Stimulated activated CD4-positive, alpha-beta T cell treated with anti-CD3 and anti-CD28 coated beads, Interleukin-2, amount 100 ng/mL, for 24 hours (primary cell): Measurements from ENCODE around the gene PI4KA.
"Not testable (repeated sequence)": the region's sequence is repeated elsewhere in the genome, so short reads cannot be mapped to it uniquely, and the experiment has no call there.

Experiments used
- DNase-seq, 2 donors: peaks; one replicate each; pipeline ENCODE4 v3.0.0-alpha.2; 2020

The PI4KA gene

GRCh38 chr22:20678792-20679435 is 179.7 kb downstream of the PI4KA start:
- not testable (repeated sequence) for DNase-seq

- DNase-seq: no peak
These were observed 180.8 kb downstream of the PI4KA start for GRCh38 chr22:20677684-20678242.

DNA sequence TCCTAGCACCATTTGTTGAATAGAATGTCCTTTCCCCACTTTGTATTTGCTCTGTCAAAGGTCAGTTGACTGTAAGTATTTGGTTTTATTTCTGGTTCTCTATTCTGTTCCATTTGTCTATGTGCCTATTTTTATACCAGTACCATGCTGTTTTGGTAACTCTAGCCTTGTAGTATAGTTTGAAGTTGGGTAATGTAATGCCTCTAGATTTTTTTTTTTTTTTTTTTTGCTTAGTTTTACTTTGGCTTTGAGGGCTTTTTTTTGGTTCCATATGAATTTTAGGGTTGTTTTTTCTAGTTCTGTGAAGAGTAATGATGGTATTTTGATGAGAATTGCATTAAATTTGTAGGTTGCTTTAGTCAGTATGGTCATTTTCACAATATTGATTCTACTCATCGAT is 183.0 kb downstream of the PI4KA start:
- not testable (repeated sequence) for DNase-seq

- DNase-seq: no peak
These were observed 183.6 kb downstream of the PI4KA start for GRCh38 chr22:20674998-20675397.

DNA sequence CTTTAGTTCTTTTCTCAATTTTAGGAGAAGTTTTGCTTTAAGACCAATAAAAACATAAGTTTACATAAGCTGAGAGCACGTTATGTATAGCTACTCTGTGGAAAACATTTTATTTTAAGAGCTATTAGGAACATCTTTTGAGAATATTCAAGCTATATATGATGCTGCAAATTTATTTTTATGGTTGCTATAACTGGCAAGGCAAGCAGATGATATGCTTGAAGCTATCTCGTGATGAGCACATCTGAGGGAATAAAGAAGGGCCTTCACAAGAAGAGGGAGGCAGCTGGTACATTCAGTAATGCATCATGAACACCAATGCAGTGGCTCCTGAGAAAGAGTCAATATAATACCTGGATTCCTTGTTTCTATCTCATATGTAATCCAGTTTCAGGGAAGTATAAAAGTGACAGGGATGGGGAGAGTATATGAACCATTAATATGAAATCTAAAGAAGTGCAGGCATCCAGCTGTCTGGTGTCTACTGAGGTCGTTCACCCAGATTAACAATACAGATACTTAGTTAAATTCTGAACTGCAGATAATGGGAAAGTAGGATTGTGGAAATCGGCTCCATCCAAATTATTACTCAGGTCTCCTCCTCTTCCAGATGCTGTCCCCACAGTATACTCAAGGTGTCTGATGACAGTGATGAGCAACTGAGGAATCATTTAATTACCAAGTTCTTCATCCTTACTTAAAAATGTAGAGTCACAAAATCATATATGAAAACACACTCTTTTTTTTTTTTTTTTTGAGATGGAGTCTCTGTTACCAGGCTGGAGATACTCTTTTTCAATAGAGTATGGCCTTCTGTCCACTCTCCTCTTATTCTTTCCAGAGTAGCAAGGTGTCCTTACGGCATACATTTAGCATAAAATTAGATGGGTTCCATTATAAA is 185.1 kb downstream of the PI4KA start:
- no peak for DNase-seq

DNA sequence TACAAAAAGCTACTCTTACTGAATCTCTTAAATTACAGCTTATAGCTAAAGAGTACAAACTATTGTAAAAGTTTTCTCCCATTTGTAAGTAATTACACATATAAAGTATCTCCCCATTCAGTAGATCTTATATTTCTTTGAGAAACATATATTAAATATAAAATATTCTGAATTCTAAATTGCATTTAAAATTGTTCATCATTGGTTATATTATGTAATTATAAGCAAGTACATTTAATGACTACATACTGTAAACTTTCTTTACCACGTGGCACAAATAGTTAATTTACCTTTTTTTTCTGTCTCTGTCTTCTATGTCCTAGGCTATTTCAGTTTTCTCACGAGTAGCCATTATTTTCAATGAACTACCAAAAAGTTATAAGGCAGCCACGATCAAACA is 185.9 kb downstream of the PI4KA start:
- DNase-seq: no peak

GRCh38 chr22:20672082-20672424 is 186.6 kb downstream of the PI4KA start:
- no peak for DNase-seq

DNA sequence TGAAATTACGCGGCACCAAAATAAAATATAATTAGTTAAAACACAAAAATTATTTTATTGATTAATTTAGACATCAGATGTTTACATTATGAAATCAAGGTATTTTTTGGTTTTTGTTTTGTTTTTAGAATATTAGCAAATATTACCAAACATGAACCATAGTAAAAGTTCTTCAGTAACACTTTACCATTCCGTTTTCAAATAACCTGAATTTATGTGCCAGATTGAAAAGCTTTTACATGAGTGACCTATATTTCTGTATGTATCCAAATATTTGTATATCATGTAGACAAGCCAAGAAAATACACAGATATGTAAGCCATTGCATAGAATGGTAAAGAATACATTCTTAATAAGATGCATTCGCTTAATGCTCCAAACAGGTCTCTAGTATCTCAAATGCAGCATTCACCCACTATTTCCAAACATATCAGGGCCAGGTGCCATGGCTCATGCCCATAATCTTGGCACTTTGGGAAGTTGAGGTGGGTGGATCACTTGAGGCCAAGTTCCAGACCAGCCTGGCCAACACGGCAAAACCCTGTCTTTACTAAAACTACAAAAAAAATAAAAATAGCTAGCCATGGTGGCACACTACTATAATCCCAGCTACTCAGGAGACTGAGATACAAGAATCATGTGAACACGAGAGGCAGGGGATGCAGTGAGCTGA is 187.1 kb downstream of the PI4KA start:
- DNase-seq: no peak

DNA sequence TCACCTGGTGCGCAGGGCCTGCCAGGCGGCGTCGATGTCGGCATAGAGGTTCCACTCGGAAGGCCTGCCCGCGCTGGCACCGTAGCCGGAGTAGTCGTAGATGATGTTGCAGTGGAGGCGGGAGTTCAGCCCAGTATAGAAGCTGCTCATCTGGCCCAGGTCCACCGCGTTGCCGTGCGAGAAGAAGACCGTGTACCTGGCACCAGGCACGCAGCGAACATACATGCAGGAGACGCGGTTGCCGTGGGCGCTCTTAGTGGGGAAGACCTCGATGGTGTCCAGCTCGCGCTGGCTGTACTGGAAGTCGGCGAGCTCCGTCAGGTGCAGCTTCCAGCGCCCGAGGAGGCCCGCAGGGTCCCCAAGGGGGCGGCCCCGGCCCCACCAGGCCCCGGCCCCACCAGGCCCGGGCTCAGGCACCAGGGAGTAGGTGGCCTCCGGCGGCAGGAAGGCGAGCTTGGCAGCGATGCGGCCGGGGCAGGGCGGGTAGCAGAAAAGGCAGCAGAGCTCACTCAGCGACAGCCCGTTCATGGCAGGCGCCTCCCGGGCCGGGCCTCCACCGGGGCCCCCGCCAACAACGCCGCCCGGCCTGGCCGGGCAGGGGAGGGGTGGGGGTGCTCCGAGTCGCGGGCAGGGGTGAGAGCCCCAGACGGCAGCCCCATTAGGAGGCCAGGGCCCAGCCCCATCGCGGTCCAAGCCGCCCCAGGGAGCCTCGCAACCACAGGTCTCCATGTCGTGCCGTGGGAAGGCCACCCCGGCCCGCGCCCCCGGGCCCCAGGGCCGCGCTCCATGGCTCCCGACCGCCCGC is 188.0 kb downstream of the PI4KA start:
- DNase-seq: not testable (repeated sequence)

DNA sequence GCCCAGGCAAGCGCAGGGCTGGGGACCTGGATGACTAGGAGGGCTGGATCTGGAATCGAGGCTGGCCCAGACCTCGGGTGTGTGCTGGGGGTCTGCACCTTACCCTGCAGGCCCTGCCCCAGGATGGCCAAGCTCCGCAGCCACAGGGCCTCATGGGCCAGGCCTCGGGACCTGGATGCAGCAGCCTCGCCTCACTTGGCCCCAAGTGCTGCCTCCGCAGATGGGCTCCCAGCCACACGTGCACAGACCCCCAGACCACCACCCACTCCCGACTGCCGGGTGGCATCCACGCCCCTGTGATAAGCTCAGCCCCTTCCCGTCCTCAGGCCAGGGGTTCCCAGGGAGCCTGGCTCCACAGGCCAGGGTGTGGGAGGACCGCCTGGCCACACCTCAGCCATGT is 188.7 kb downstream of the PI4KA start:
- DNase-seq: not testable (repeated sequence)

DNA sequence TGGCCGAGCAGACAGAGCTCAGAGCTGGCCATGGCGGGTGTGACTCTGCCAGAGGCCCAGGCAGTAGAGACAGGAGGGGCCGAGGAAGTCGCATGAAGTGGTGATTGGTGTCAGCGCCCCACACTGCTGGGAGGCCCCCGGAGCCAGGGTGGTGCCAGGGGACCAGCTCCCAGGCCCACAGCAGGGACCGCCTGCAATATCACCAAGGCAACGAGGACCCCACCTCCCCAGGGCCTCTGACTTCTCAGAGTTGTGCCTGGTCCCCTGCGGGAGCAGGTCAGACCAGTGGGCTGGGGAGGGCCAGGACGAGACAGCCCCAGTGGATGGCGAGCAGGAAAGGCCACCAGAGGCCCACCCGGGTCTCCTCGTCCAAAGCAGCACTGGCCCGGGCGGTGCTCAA is 189.1 kb downstream of the PI4KA start:
- not testable (repeated sequence) for DNase-seq

DNA sequence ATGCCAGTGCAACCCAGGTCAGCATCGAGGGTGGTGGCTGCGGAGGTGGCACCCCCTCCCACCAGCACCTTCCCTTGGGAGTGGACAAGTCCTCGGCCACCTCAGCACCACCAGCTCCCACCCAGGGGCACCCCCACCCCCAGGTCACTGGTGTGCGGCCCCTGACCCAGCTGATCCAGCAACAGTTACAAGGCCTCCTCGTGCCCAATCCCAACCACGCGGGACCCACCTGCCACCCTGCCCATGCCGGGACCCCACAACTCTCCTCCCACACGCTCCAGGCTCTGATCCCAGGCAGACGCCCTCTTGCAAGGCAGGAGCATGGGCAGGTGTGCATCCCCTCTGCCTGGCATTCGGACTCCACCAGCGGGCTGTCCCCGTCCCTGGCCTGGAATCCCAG is 189.8 kb downstream of the PI4KA start:
- not testable (repeated sequence) for DNase-seq

DNA sequence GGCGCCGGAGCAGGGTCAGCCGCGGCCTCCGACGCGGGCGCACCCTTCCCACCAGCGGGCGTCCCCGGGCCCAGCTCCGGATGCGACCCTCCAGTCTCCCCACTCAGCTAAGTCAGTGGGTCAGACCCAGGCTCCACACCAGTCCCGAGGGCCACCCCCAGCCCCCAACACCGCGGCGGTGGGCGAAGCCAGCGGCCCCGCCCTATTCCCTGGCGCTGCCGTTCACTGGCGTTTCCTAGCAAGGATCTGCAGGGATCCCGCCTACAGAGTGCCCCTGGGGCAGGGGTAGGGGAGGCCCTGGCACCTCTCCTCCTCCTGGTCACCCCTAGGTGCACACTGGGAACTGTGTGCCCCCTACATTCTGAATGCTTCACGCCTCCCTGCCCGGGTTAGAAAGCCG is 190.4 kb downstream of the PI4KA start:
- not testable (repeated sequence) for DNase-seq

- DNase-seq: not testable (repeated sequence)
These were observed 191.1 kb downstream of the PI4KA start for GRCh38 chr22:20667548-20667947.

GRCh38 chr22:20666560-20666959 is 192.1 kb downstream of the PI4KA start:
- DNase-seq: no peak

DNA sequence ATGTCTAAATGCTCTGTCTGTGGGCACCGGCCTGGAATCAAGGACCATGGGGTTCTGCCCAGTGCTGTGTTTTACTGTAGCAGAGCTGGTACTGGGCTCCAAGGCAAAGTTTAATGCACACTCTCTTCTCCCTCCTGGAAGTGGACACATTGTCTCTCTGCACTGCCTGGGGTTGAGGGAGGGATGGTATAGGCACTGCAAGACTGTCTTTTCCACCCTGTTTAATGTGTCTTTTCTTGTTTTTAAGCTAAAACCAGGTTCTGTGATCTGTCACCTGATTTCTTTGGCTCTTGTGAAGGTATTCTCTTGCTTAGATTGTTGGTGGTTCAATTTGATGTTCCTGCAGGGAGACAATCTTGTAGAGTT is 194.0 kb downstream of the PI4KA start:
- no peak for DNase-seq

GRCh38 chr22:20663941-20664593 is 194.5 kb downstream of the PI4KA start:
- DNase-seq: no peak

GRCh38 chr22:20663137-20663828 is 195.3 kb downstream of the PI4KA start:
- no peak for DNase-seq

GRCh38 chr22:20662524-20663036 is 196.0 kb downstream of the PI4KA start:
- not testable (repeated sequence) for DNase-seq

DNA sequence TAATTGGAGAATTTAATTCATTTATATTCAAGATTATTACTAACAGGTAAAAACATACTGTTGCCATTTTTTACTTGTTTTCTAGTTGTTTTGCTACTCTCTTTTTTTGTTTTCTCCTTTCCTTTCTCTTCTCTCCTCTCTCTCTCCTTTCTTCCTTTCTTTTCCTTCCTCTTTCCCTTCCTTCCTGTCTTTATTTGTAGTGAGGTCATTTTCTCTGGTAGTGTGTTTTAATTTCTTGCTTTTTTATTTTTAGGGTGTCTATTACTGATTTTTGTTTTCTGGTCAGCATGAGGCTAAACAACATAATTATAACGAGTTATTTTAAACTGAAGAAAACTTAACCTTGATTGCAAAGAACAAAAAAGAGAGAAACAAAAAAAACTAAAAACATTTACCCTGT is 197.1 kb downstream of the PI4KA start:
- no peak for DNase-seq

DNA sequence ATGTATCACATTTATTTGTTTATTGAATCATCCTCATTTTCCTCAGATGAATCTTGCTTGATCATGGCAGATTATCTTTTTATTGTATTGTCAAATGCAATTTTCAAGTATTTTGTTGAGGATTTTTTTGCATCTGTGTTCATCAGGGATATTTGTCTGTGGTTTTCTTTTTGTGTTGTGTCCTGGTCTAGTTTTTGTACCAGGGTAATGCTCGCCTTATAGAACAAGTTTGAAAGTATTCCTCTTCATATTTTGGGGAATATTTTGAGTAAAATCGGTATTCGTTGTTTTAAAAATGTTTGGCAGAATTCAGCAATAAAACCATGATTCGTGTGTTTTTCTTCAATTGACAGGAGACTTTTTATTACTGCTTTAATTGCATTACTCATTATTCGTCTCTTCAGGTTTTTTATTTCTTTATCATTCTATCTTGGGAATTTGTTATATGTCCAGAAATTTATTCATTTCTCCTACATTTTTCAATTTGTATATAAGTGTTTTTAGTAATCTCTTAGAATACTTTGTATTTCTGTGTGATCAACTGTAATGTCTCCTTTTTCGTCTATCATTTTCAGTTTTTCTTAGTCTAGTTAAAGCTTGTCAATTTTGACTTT is 198.1 kb downstream of the PI4KA start:
- no peak for DNase-seq
